ENCODE results near the gene OR2T27.
A peak's percentile ranks its signal among the peaks of the same experiment; 100 is the strongest.
"Not testable (repeated sequence)": the region's sequence is repeated elsewhere in the genome, so short reads cannot be mapped to it uniquely, and the experiment has no call there.

OR2T27 gene

GRCh38 chr1:248639652-248640051 lies 15.7 kb downstream of the OR2T27 start:
- not testable (repeated sequence) for DNase-seq

- DNase-seq, result not testable (repeated sequence)
These were observed 18.7 kb downstream of the OR2T27 start for GRCh38 chr1:248636612-248637011.

- DNase-seq, result not testable (repeated sequence)
These were observed 20.3 kb downstream of the OR2T27 start, which contains the start of gene OR2T11 for GRCh38 chr1:248634991-248635390. OR2T11 (minus strand) TSS chr1:248635091; CDS start chr1:248627128, 7,963 bp downstream.

GRCh38 chr1:248631354-248632008 lies 23.8 kb downstream of the OR2T27 start:
- peak; percentile 76 for DNase-seq

GRCh38 chr1:248630551-248630950 lies 24.8 kb downstream of the OR2T27 start:
- DNase-seq, result no peak

GRCh38 chr1:248627971-248628844 lies 27.1 kb downstream of the OR2T27 start:
- no peak for DNase-seq

- no peak for DNase-seq
These were observed 29.4 kb downstream of the OR2T27 start for GRCh38 chr1:248625971-248626370.

GRCh38 chr1:248625166-248625565 lies 30.2 kb downstream of the OR2T27 start:
- DNase-seq, result no peak

GRCh38 chr1:248622570-248623001 lies 32.7 kb downstream of the OR2T27 start:
- DNase-seq, result peak; percentile 53

GRCh38 chr1:248621770-248622169 lies 33.6 kb downstream of the OR2T27 start:
- no peak for DNase-seq

GRCh38 chr1:248618878-248619277 lies 36.5 kb downstream of the OR2T27 start:
- peak; percentile 47 for DNase-seq

GRCh38 chr1:248618119-248618518 lies 37.2 kb downstream of the OR2T27 start:
- DNase-seq, result no peak

- DNase-seq, result no peak
These were observed 41.6 kb downstream of the OR2T27 start for GRCh38 chr1:248613742-248614141.

- no peak for DNase-seq
These were observed 43.4 kb downstream of the OR2T27 start for GRCh38 chr1:248611883-248612414.

- no peak for DNase-seq
These were observed 45.0 kb downstream of the OR2T27 start for GRCh38 chr1:248610301-248610700.
